ENCODE data around the gene GTF2IRD1.

DNA sequence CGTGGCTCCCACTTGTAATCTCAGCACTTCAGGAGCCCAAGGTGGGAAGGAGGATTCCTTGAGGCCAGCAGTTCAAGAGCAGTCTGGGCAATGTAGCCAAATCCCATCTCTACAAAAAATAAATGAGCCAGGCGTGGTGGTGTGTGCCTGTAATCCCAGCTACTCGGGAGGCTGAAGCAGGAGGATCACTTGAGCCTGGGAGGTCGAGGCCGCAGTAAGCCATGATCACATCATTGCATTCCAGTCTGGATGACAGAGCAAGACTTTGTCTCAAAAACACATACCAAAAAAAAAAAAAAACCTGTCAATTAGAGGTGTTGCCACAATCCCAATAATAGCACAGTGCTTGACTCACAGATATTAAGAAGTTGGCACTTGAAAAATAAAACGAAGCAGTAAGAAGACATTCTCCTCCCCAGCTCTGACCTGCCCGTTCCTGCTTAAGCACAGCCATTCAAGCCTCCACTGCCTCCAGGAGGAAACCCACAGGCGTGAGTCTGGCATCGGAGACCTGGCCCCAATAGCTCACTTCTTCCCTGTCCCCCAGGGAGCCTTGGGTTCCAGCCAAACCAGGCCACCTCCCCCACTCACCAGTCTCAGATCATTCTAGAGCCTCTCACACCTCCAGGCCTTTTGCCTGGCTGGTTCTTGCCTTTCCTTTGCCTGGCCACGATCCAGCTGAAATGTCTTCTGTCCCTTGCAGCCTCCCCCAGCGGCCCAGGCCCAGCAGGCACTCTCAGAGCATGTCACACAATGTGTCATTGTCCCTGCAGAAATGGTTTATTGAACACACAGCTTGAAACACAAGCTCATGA is 158.5 kb downstream of the GTF2IRD1 start:
- no peak for TF ChIP-seq EZH2 (IDR thresholded peaks at IDR 0.05; ENCODE audit: low read length, unreplicated experiment)
- TF ChIP-seq, protein P1, sequence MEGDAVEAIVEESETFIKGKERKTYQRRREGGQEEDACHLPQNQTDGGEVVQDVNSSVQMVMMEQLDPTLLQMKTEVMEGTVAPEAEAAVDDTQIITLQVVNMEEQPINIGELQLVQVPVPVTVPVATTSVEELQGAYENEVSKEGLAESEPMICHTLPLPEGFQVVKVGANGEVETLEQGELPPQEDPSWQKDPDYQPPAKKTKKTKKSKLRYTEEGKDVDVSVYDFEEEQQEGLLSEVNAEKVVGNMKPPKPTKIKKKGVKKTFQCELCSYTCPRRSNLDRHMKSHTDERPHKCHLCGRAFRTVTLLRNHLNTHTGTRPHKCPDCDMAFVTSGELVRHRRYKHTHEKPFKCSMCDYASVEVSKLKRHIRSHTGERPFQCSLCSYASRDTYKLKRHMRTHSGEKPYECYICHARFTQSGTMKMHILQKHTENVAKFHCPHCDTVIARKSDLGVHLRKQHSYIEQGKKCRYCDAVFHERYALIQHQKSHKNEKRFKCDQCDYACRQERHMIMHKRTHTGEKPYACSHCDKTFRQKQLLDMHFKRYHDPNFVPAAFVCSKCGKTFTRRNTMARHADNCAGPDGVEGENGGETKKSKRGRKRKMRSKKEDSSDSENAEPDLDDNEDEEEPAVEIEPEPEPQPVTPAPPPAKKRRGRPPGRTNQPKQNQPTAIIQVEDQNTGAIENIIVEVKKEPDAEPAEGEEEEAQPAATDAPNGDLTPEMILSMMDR (conservative IDR thresholded peaks at IDR 0.05; ENCODE audit: low read depth, low read length): no peak

Data from PC-3 (cell line).